GM21825 (cell line): ENCODE data around the gene DNMT3A.
A peak's percentile ranks its signal among the peaks of the same experiment; 100 is the strongest.

Source experiments
- ATAC-seq: cut with Tn5 transposase; IDR thresholded peaks from one replicate; pipeline ENCODE4 v1.9.1; 2021; ENCODE audit warnings: mild to moderate bottlenecking, moderate library complexity; ENCODE audit not compliant: unreplicated experiment

DNMT3A gene

GRCh38 chr2:25328152-25329085 lies 13.3 kb downstream of the DNMT3A start:
- no peak for ATAC-seq

GRCh38 chr2:25326326-25327013 lies 15.3 kb downstream of the DNMT3A start:
- no peak for ATAC-seq

GRCh38 chr2:25324905-25325592 lies 16.7 kb downstream of the DNMT3A start:
- ATAC-seq, result no peak

- ATAC-seq, result no peak
Measured at GRCh38 chr2:25324251-25324650, 17.5 kb downstream of the DNMT3A start.

- ATAC-seq, result no peak
Measured at GRCh38 chr2:25323610-25324189, 18.0 kb downstream of the DNMT3A start.

- no peak for ATAC-seq
Measured at GRCh38 chr2:25323042-25323514, 18.6 kb downstream of the DNMT3A start.

GRCh38 chr2:25322312-25322711 lies 19.4 kb downstream of the DNMT3A start:
- no peak for ATAC-seq

GRCh38 chr2:25320077-25320476 lies 21.6 kb downstream of the DNMT3A start:
- ATAC-seq, result no peak

GRCh38 chr2:25316101-25316500 lies 25.6 kb downstream of the DNMT3A start:
- no peak for ATAC-seq

- ATAC-seq, result no peak
Measured at GRCh38 chr2:25315316-25315680, 26.4 kb downstream of the DNMT3A start.

GRCh38 chr2:25314514-25315315 lies 27.0 kb downstream of the DNMT3A start:
- peak; percentile 62 for ATAC-seq

- ATAC-seq, result no peak
Measured at GRCh38 chr2:25313711-25314513, 27.8 kb downstream of the DNMT3A start.

GRCh38 chr2:25312958-25313710 lies 28.6 kb downstream of the DNMT3A start:
- ATAC-seq, result no peak

- no peak for ATAC-seq
Measured at GRCh38 chr2:25311865-25312575, 29.7 kb downstream of the DNMT3A start.

GRCh38 chr2:25310965-25311864 lies 30.5 kb downstream of the DNMT3A start:
- ATAC-seq, result no peak

- no peak for ATAC-seq
Measured at GRCh38 chr2:25310709-25310964, 31.1 kb downstream of the DNMT3A start.

GRCh38 chr2:25309402-25309801 lies 32.3 kb downstream of the DNMT3A start:
- ATAC-seq, result no peak
